ENCODE data around the gene MS4A7.

DNA sequence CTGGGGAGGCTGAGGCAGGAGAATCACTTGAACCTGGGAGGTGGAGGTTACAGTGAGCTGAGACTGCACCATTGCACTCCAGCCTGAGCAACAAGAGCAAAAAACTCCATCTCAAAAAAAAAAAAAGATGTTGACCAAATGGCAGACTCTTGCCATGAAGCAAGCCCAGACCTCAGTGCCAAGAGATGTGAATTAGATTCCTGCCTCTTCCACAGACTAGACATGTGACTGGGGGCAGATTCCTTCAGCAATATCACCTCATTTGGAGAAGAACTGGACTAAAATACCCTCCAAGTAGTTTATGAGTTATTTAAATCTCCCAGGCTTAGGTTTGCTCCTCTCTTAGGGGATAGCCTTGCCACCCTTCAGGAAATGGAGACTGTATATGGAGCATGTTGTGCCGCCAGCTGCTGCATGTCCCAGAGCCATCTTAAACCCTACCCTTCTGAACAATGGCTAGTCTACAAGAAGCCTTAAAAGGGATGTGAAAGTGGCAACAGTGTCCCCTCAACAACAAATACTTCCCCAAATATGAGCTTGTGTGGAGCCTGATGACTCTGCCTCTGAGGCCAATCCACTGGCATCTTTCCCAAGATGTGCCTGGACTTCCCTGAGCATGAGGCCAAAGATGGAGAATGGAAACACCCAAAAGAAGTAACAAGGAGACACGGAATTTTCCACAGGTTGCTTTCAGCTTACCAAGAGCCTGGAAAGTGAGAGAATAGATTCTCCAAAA, 763 bp upstream of the MS4A7 start:
- no peak for TF ChIP-seq POLR2A (IDR thresholded peaks at IDR 0.05; ENCODE audit: low read depth)
- TF ChIP-seq, protein P1, sequence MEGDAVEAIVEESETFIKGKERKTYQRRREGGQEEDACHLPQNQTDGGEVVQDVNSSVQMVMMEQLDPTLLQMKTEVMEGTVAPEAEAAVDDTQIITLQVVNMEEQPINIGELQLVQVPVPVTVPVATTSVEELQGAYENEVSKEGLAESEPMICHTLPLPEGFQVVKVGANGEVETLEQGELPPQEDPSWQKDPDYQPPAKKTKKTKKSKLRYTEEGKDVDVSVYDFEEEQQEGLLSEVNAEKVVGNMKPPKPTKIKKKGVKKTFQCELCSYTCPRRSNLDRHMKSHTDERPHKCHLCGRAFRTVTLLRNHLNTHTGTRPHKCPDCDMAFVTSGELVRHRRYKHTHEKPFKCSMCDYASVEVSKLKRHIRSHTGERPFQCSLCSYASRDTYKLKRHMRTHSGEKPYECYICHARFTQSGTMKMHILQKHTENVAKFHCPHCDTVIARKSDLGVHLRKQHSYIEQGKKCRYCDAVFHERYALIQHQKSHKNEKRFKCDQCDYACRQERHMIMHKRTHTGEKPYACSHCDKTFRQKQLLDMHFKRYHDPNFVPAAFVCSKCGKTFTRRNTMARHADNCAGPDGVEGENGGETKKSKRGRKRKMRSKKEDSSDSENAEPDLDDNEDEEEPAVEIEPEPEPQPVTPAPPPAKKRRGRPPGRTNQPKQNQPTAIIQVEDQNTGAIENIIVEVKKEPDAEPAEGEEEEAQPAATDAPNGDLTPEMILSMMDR (IDR thresholded peaks at IDR 0.05), result no peak

Data from esophagus muscularis mucosa (tissue), 3 donors.